ENCODE data around the gene GRIN2D. TPM values are rescaled to one million over a fixed set of nuclear protein-coding genes. Genes with fewer than 3 reads are reported as not detected.

GRIN2D gene
- polyA plus RNA-seq, 1 donor from 2014 or later = 1.8 TPM

DNA sequence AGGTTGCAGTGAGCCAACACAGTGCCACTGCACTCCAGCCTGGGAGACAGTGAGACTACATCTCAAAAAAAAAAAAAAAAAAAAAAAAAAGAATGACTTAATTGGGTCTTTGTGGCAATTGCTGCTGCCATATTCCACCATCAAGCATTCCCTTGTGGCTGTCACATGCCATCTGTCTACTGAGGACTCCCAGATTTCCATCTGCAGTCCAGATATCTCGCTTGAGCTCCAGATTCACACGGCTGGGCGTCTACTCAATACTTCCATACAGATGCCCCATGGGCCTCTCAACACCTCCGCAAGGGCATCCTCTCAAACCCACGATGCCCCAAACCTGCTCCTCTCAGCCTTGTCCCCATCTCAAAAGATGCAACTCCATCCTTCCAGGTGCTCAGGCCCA, 42.6 kb upstream of the GRIN2D start:
- Histone ChIP-seq H2AFZ (ENCODE audit: low read depth, low read length) (no peak overlapping the region), H3K27me3 (ENCODE audit: insufficient read depth, low read depth, low read length) (no peaks in the 10 kb centered on the region), H3K27ac (ENCODE audit: low read length) (no peak overlapping the region), H3K4me2 (ENCODE audit: low read length) (no peak overlapping the region), H3K4me3 (ENCODE audit: low read length) (no peak overlapping the region), H4K20me1 (ENCODE audit: insufficient read depth) (no peaks in the 10 kb centered on the region), H3K9me2 (ENCODE audit: insufficient read depth, low read length) (no peaks in the 10 kb centered on the region), H3F3A (ENCODE audit: insufficient read depth, low read length, poor library complexity, severe bottlenecking) (no peaks in the 10 kb centered on the region), H3K9me3 (ENCODE audit: low read length) (no peaks in the 10 kb centered on the region), H3K36me3 (ENCODE audit: insufficient read depth, low read length) (no peaks in the 10 kb centered on the region), H3K9ac (ENCODE audit: low read length) (no peak overlapping the region), H3K79me2 (replicated peaks; ENCODE audit: insufficient read depth, low read length) (no peaks in the 10 kb centered on the region)
- TF ChIP-seq TAF1 (IDR thresholded peaks at IDR 0.05; ENCODE audit: low read depth) (no peak), SMC3 (conservative IDR thresholded peaks at IDR 0.05; ENCODE audit: poor library complexity) (no peak), POLR2AphosphoS5 (IDR thresholded peaks at IDR 0.05) (no peak), EP300 (conservative IDR thresholded peaks at IDR 0.05; ENCODE audit: poor library complexity, severe bottlenecking) (no peak), EZH2 (IDR thresholded peaks at IDR 0.05; ENCODE audit: borderline replicate concordance, insufficient read depth, low read length, poor library complexity, severe bottlenecking) (no peak), MXI1 (conservative IDR thresholded peaks at IDR 0.05; ENCODE audit: poor library complexity, severe bottlenecking) (no peak), RAD21 (conservative IDR thresholded peaks at IDR 0.05) (no peak)
- TF ChIP-seq, protein P1, sequence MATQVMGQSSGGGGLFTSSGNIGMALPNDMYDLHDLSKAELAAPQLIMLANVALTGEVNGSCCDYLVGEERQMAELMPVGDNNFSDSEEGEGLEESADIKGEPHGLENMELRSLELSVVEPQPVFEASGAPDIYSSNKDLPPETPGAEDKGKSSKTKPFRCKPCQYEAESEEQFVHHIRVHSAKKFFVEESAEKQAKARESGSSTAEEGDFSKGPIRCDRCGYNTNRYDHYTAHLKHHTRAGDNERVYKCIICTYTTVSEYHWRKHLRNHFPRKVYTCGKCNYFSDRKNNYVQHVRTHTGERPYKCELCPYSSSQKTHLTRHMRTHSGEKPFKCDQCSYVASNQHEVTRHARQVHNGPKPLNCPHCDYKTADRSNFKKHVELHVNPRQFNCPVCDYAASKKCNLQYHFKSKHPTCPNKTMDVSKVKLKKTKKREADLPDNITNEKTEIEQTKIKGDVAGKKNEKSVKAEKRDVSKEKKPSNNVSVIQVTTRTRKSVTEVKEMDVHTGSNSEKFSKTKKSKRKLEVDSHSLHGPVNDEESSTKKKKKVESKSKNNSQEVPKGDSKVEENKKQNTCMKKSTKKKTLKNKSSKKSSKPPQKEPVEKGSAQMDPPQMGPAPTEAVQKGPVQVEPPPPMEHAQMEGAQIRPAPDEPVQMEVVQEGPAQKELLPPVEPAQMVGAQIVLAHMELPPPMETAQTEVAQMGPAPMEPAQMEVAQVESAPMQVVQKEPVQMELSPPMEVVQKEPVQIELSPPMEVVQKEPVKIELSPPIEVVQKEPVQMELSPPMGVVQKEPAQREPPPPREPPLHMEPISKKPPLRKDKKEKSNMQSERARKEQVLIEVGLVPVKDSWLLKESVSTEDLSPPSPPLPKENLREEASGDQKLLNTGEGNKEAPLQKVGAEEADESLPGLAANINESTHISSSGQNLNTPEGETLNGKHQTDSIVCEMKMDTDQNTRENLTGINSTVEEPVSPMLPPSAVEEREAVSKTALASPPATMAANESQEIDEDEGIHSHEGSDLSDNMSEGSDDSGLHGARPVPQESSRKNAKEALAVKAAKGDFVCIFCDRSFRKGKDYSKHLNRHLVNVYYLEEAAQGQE (IDR thresholded peaks at IDR 0.05; ENCODE audit: borderline replicate concordance) = no peak
- TF ChIP-seq, protein P2, sequence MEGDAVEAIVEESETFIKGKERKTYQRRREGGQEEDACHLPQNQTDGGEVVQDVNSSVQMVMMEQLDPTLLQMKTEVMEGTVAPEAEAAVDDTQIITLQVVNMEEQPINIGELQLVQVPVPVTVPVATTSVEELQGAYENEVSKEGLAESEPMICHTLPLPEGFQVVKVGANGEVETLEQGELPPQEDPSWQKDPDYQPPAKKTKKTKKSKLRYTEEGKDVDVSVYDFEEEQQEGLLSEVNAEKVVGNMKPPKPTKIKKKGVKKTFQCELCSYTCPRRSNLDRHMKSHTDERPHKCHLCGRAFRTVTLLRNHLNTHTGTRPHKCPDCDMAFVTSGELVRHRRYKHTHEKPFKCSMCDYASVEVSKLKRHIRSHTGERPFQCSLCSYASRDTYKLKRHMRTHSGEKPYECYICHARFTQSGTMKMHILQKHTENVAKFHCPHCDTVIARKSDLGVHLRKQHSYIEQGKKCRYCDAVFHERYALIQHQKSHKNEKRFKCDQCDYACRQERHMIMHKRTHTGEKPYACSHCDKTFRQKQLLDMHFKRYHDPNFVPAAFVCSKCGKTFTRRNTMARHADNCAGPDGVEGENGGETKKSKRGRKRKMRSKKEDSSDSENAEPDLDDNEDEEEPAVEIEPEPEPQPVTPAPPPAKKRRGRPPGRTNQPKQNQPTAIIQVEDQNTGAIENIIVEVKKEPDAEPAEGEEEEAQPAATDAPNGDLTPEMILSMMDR (IDR thresholded peaks at IDR 0.05; ENCODE audit: poor library complexity, severe bottlenecking) = no peak

DNA sequence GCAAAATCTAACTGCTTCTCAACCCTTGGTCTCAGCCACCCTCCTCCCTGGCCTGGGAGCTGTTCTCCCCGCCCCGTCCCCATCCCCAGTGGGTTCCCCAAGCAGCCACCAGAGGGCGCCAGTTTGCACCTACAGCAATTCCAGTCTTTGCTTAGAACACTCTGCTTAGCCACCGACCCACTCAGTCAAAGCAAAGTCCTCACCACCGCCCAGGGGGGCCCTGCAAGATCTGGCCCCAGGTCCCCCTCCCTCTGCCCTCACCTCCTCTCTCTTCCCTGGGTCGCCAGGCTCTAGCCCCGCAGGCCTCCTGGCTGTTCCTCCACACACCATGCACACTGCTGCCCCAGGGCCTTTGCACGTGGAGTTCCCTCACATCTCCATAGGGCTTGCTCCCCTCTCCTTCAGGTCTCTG, 42.1 kb upstream of the GRIN2D start:
- H3K27ac ChIP-seq (ENCODE audit: low read length) = no peak overlapping the region
- no peaks in the 10 kb centered on the region for H3K79me2 ChIP-seq (replicated peaks; ENCODE audit: insufficient read depth, low read length)
- H3K36me3 ChIP-seq (ENCODE audit: insufficient read depth, low read length) = no peaks in the 10 kb centered on the region
- no peak overlapping the region for H2AFZ ChIP-seq (ENCODE audit: low read depth, low read length)
- H3K4me2 ChIP-seq (ENCODE audit: low read length) = no peak overlapping the region
- no peaks in the 10 kb centered on the region for H3F3A ChIP-seq (ENCODE audit: insufficient read depth, low read length, poor library complexity, severe bottlenecking)
- no peaks in the 10 kb centered on the region for H3K9me2 ChIP-seq (ENCODE audit: insufficient read depth, low read length)
- no peaks in the 10 kb centered on the region for H3K9me3 ChIP-seq (ENCODE audit: low read length)
- H3K9ac ChIP-seq (ENCODE audit: low read length) = no peak overlapping the region
- H4K20me1 ChIP-seq (ENCODE audit: insufficient read depth) = no peaks in the 10 kb centered on the region
- no peaks in the 10 kb centered on the region for H3K27me3 ChIP-seq (ENCODE audit: insufficient read depth, low read depth, low read length)
- TF ChIP-seq, protein P2 (IDR thresholded peaks at IDR 0.05; ENCODE audit: poor library complexity, severe bottlenecking) = peak; percentile 29
- TF ChIP-seq RAD21 (conservative IDR thresholded peaks at IDR 0.05) (no peak), MXI1 (conservative IDR thresholded peaks at IDR 0.05; ENCODE audit: poor library complexity, severe bottlenecking) (no peak)
- TF ChIP-seq, protein P1 (IDR thresholded peaks at IDR 0.05; ENCODE audit: borderline replicate concordance) = no peak
- no peak overlapping the region for H3K4me3 ChIP-seq (ENCODE audit: low read length)
